ENCODE data around the gene ZNF554. TPM values are rescaled to one million over a fixed set of nuclear protein-coding genes. Genes with fewer than 3 reads are reported as not detected.
A peak's percentile ranks its signal among the peaks of the same experiment; 100 is the strongest.

The ZNF554 gene
- total and polyA plus RNA-seq, 10 donors: 1.4 to 7.1 (median 4.0) TPM

- 84 to 91% (median 87%) methylated on average over 31 to 32 of the region's 32 CpGs for WGBS, 5 donors
- intact Hi-C loops (cut with DNase I; ENCODE audit: low total_unique reads): no loop called here
- DNase-seq: no peak
- Histone ChIP-seq H3K36me3 (peaks cover 0 to 55% (median 0%) of the 10 kb centered on the region in 6 donors), H3K27me3 (replicated peaks in 1 of 7) (no peaks in the 10 kb centered on the region), H3K4me1 (peaks cover 27 to 77% (median 62%) of the 10 kb centered on the region in 6 donors), H3K4me3 (no peak overlapping the region), H3K27ac (peak overlapping the region; percentile 86 to 94 (median 88)), H3K9me3 (no peaks in the 10 kb centered on the region)
- TF ChIP-seq POLR2A (IDR thresholded peaks at IDR 0.05) (no peak), POLR2AphosphoS5 (IDR thresholded peaks at IDR 0.05) (peak in 1 of 3 donors; percentile 38)
Observed at GRCh38 chr19:2774083-2774679, 45.5 kb upstream of the ZNF554 start.

GRCh38 chr19:2774953-2775555 lies 44.6 kb upstream of the ZNF554 start:
- no peak for TF ChIP-seq CTCF (IDR thresholded peaks at IDR 0.05 in 8 of 11, conservative IDR thresholded peaks at IDR 0.05 in 3 of 11)
- TF ChIP-seq POLR2A (IDR thresholded peaks at IDR 0.05): no peak
- TF ChIP-seq POLR2AphosphoS5 (IDR thresholded peaks at IDR 0.05): peak in 2 of 3 donors; percentile 27 to 43
- peak overlapping the region in 2 of 8 donors; percentile 29 to 53 for H3K4me3 ChIP-seq

GRCh38 chr19:2775556-2776430 lies 43.9 kb upstream of the ZNF554 start:
- intact Hi-C loops (cut with DNase I; ENCODE audit: low total_unique reads): no loop called here
- H3K4me3 ChIP-seq: peak overlapping the region in 4 of 8 donors; percentile 13 to 53 (median 26)
- DNase-seq: peak; percentile 88

More at GRCh38 chr19:2774953-2775555, 44.6 kb upstream of the ZNF554 start:
- no peak for DNase-seq
- Histone ChIP-seq H3K36me3 (peaks cover 0 to 57% (median 0%) of the 10 kb centered on the region in 6 donors), H3K4me1 (peaks cover 27 to 79% (median 65%) of the 10 kb centered on the region in 6 donors), H3K9me3 (no peaks in the 10 kb centered on the region), H3K27me3 (replicated peaks in 1 of 7) (no peaks in the 10 kb centered on the region), H3K27ac (peak overlapping the region; percentile 86 to 94 (median 88))
- WGBS, 5 donors: 60 to 75% (median 70%) methylated on average over 21 to 24 of the region's 24 CpGs
- intact Hi-C loops (cut with DNase I; ENCODE audit: low total_unique reads): no loop called here

More at GRCh38 chr19:2775556-2776430, 43.9 kb upstream of the ZNF554 start:
- Histone ChIP-seq H3K36me3 (peaks cover 0 to 50% (median 0%) of the 10 kb centered on the region in 6 donors), H3K27me3 (replicated peaks in 1 of 7) (no peaks in the 10 kb centered on the region), H3K4me1 (peaks cover 24 to 79% (median 65%) of the 10 kb centered on the region in 6 donors), H3K27ac (peak overlapping the region; percentile 86 to 94 (median 88)), H3K9me3 (no peaks in the 10 kb centered on the region)
- 41 to 46% (median 42%) methylated on average over 28 to 29 of the region's 29 CpGs for WGBS, 5 donors
- TF ChIP-seq CTCF (IDR thresholded peaks at IDR 0.05 in 8 of 11, conservative IDR thresholded peaks at IDR 0.05 in 3 of 11) (no peak), POLR2A (IDR thresholded peaks at IDR 0.05) (no peak), POLR2AphosphoS5 (IDR thresholded peaks at IDR 0.05) (peak in 2 of 3 donors; percentile 24 to 53)
